ENCODE results near the gene RPA3.

- TF ChIP-seq CTCF (IDR thresholded peaks at IDR 0.05) (no peak), POLR2AphosphoS5 (IDR thresholded peaks at IDR 0.05) (no peak), POLR2A (IDR thresholded peaks at IDR 0.05) (no peak)
Observed at GRCh38 chr7:7665031-7665430, 53.4 kb downstream of the RPA3 start.

Measured in gastroesophageal sphincter (tissue), 3 donors.